ENCODE measurements around the gene SLC10A7. TPM values are rescaled to one million over a fixed set of nuclear protein-coding genes. Genes with fewer than 3 reads are reported as not detected.

The SLC10A7 gene
- total RNA-seq, 2 experiments from 2014 or later: 8.7 to 9.9 TPM

GRCh38 chr4:146338512-146338911, 183.2 kb downstream of the SLC10A7 start:
- Histone ChIP-seq H3K27me3 (ENCODE audit: control insufficient read depth in 1 of 2, insufficient read depth in 2 of 2, low read length in 2 of 2) (no peaks in the 10 kb centered on the region), H3K4me3 (ENCODE audit: low read length) (no peak overlapping the region), H3K9me3 (ENCODE audit: control insufficient read depth in 1 of 2, insufficient read depth in 1 of 2, low read length in 2 of 2) (no peaks in the 10 kb centered on the region), H3K27ac (ENCODE audit: low read depth in 1 of 2, low read length in 2 of 2) (no peak overlapping the region), H3K36me3 (ENCODE audit: insufficient read depth, low read length) (no peaks in the 10 kb centered on the region), H3K4me1 (ENCODE audit: insufficient read depth, low read length) (peaks cover 5% of the 10 kb centered on the region)
- Mint-ChIP-seq H3K27ac (no peak overlapping the region), H3K27me3 (no peaks in the 10 kb centered on the region), H3K36me3 (ENCODE audit: low read depth) (no peaks in the 10 kb centered on the region), H3K4me3 (no peak overlapping the region), H3K4me1 (ENCODE audit: low read depth) (peaks cover 3% of the 10 kb centered on the region), H3K9me3 (no peaks in the 10 kb centered on the region)
- no peak for DNase-seq
- ChIA-PET POLR2A (no interaction called here), CTCF (no interaction called here)
- TF ChIP-seq CTCF (IDR thresholded peaks at IDR 0.05): no peak
- no peak for ATAC-seq (ENCODE audit: poor library complexity)
- intact Hi-C loops (cut with DNase I, micrococcal nuclease): loop anchor here in 1 of 2 experiments (5.0 kb wide), 1 partner anchor 574 kb away; no protein-coding TSS in a partner anchor

- no peaks in the 10 kb centered on the region for H3K36me3 Mint-ChIP-seq (ENCODE audit: low read depth)
- H3K27me3 Mint-ChIP-seq: no peaks in the 10 kb centered on the region
- no peak for ATAC-seq (ENCODE audit: poor library complexity)
- intact Hi-C loops (cut with DNase I, micrococcal nuclease): loop anchor here in 1 of 2 experiments (5.0 kb wide), 1 partner anchor 576 kb away; no protein-coding TSS in a partner anchor
- peaks cover 3% of the 10 kb centered on the region for H3K4me1 Mint-ChIP-seq (ENCODE audit: low read depth)
- H3K4me1 ChIP-seq (ENCODE audit: insufficient read depth, low read length): peaks cover 6% of the 10 kb centered on the region
- POLR2A ChIA-PET: no interaction called here
- H3K4me3 Mint-ChIP-seq: no peak overlapping the region
- H3K9me3 ChIP-seq (ENCODE audit: control insufficient read depth in 1 of 2, insufficient read depth in 1 of 2, low read length in 2 of 2): no peaks in the 10 kb centered on the region
- H3K4me3 ChIP-seq (ENCODE audit: low read length): no peak overlapping the region
- no peaks in the 10 kb centered on the region for H3K9me3 Mint-ChIP-seq
- CTCF ChIA-PET: no interaction called here
- H3K27me3 ChIP-seq (ENCODE audit: control insufficient read depth in 1 of 2, insufficient read depth in 2 of 2, low read length in 2 of 2): no peaks in the 10 kb centered on the region
- TF ChIP-seq CTCF (IDR thresholded peaks at IDR 0.05): no peak
- no peak for DNase-seq
- no peaks in the 10 kb centered on the region for H3K36me3 ChIP-seq (ENCODE audit: insufficient read depth, low read length)
- no peak overlapping the region for H3K27ac Mint-ChIP-seq
- no peak overlapping the region for H3K27ac ChIP-seq (ENCODE audit: low read depth in 1 of 2, low read length in 2 of 2)
Measured at GRCh38 chr4:146336410-146336807, 185.3 kb downstream of the SLC10A7 start.

- no peak overlapping the region for H3K27ac Mint-ChIP-seq
Measured at GRCh38 chr4:146335763-146336409, 185.9 kb downstream of the SLC10A7 start.

More at GRCh38 chr4:146335763-146336409, 185.9 kb downstream of the SLC10A7 start:
- POLR2A ChIA-PET: no interaction called here
- H3K27ac ChIP-seq (ENCODE audit: low read depth in 1 of 2, low read length in 2 of 2): no peak overlapping the region
- no peaks in the 10 kb centered on the region for H3K27me3 ChIP-seq (ENCODE audit: control insufficient read depth in 1 of 2, insufficient read depth in 2 of 2, low read length in 2 of 2)
- H3K4me1 Mint-ChIP-seq (ENCODE audit: low read depth): peaks cover 3% of the 10 kb centered on the region
- intact Hi-C loops (cut with DNase I, micrococcal nuclease): loop anchor here in 1 of 2 experiments (5.0 kb wide), 1 partner anchor 576 kb away; no protein-coding TSS in a partner anchor
- no peaks in the 10 kb centered on the region for H3K36me3 ChIP-seq (ENCODE audit: insufficient read depth, low read length)
- no peaks in the 10 kb centered on the region for H3K9me3 ChIP-seq (ENCODE audit: control insufficient read depth in 1 of 2, insufficient read depth in 1 of 2, low read length in 2 of 2)
- DNase-seq (no peak), ATAC-seq (ENCODE audit: poor library complexity) (no peak)
- H3K4me3 ChIP-seq (ENCODE audit: low read length): no peak overlapping the region
- H3K4me3 Mint-ChIP-seq: no peak overlapping the region
- no peak for TF ChIP-seq CTCF (IDR thresholded peaks at IDR 0.05)
- H3K4me1 ChIP-seq (ENCODE audit: insufficient read depth, low read length): peaks cover 6% of the 10 kb centered on the region
- H3K9me3 Mint-ChIP-seq: no peaks in the 10 kb centered on the region
- CTCF ChIA-PET: no interaction called here
- no peaks in the 10 kb centered on the region for H3K36me3 Mint-ChIP-seq (ENCODE audit: low read depth)
- H3K27me3 Mint-ChIP-seq: no peaks in the 10 kb centered on the region

Data from CD4-positive, alpha-beta T cell (primary cell).